ENCODE data around the gene FER1L5. TPM values are rescaled to one million over a fixed set of nuclear protein-coding genes. Genes with fewer than 3 reads are reported as not detected.

Gene FER1L5
- total and polyA plus RNA-seq, 9 of the 15 experiments (the other 6 are each of a cell fraction or from before 2014, with no cell fraction given), result 0.01 TPM; not detected in 6

GRCh38 chr2:96638144-96639121 lies 4.1 kb upstream of the FER1L5 start, which contains the start of gene KANSL3 (continued):
- TF ChIP-seq ELF4 (CRISPR knock-in tag; IDR thresholded peaks at IDR 0.05), result peak; percentile 77; the same call in 1 of the 2 replicates
- TF ChIP-seq PCBP2 (IDR thresholded peaks at IDR 0.05; ENCODE audit: low read depth, low read length, poor library complexity, severe bottlenecking), result no peak
- peak; percentile 56; the same call in 1 of the 2 replicates for TF ChIP-seq ESRRA (IDR thresholded peaks at IDR 0.05; ENCODE audit: borderline replicate concordance, low read depth)
- TF ChIP-seq GATAD2A (IDR thresholded peaks at IDR 0.05), result no peak; the same call in 1 of the 2 replicates
- no peak; the same call in 1 of the 2 replicates for TF ChIP-seq CBFA2T3 (IDR thresholded peaks at IDR 0.05)
- no peak for TF ChIP-seq MTF1 (CRISPR knock-in tag; IDR thresholded peaks at IDR 0.05; ENCODE audit: borderline replicate concordance)
- TF ChIP-seq KAT2B (IDR thresholded peaks at IDR 0.05; ENCODE audit: low read depth, low read length), result no peak
- TF ChIP-seq ZNF12 (CRISPR knock-in tag; IDR thresholded peaks at IDR 0.05), result no peak
- TF ChIP-seq FOXA1 (IDR thresholded peaks at IDR 0.05; ENCODE audit: borderline replicate concordance), result no peak
- 0 out of 2 replicates have a peak, but pooled peaks have one; percentile 31 for TF ChIP-seq RHOXF2B (CRISPR knock-in tag; conservative IDR thresholded peaks at IDR 0.05)
- no peak for TF ChIP-seq ZNF277 (CRISPR knock-in tag; IDR thresholded peaks at IDR 0.05; ENCODE audit: borderline replicate concordance)
- TF ChIP-seq RNF219 (CRISPR knock-in tag; IDR thresholded peaks at IDR 0.05), result no peak; the same call in 1 of the 2 replicates
- no peak for TF ChIP-seq BRF2 (IDR thresholded peaks at IDR 0.05; ENCODE audit: borderline replicate concordance, insufficient read depth, insufficient read length)
- TF ChIP-seq ZNF780A (CRISPR knock-in tag; IDR thresholded peaks at IDR 0.05), result no peak
- TF ChIP-seq TEAD1 (CRISPR knock-in tag; IDR thresholded peaks at IDR 0.05), result peak; percentile 69 to 90; a peak in 3 of 4 replicates
- TF ChIP-seq ZNF232 (CRISPR knock-in tag; IDR thresholded peaks at IDR 0.05), result 0 out of 2 replicates have a peak, but pooled peaks have one; percentile 54
- peak; percentile 84 for TF ChIP-seq NBN (IDR thresholded peaks at IDR 0.05; ENCODE audit: low read depth)
- no peak for TF ChIP-seq ZNF785 (CRISPR knock-in tag; IDR thresholded peaks at IDR 0.05)
- peak; percentile 73; the same call in 1 of the 2 replicates for TF ChIP-seq MYNN (IDR thresholded peaks at IDR 0.05)
- no peak for TF ChIP-seq MYNN (CRISPR knock-in tag; IDR thresholded peaks at IDR 0.05)
- no peak for TF ChIP-seq ZNF146 (CRISPR knock-in tag; IDR thresholded peaks at IDR 0.05; ENCODE audit: unreplicated experiment)
